Esophagus muscularis mucosa (tissue), 4 donors: ENCODE results near the gene NPIPB9. TPM values are rescaled to one million over a fixed set of nuclear protein-coding genes. Genes with fewer than 3 reads are reported as not detected.
"Not testable (repeated sequence)": the region's sequence is repeated elsewhere in the genome, so short reads cannot be mapped to it uniquely, and the experiment has no call there.

Experiments
- DNase-seq: peaks from one replicate; pipeline ENCODE4 v3.0.0-alpha.2; 2017; ENCODE audit errors: extremely low spot score
- H3K27ac ChIP-seq, 4 donors: fragments of 200-600 bp; sonication (generic); replicated peaks in 1 of 4; 1 replicate in 3 of 4; 2 replicates in 1 of 4; pipeline ENCODE4 v1.5.1; 2016 to 2019; ENCODE audit warnings: mild to moderate bottlenecking in 1 of 4
- H3K27me3 ChIP-seq, 4 donors: fragments of 200-600 bp; sonication (generic); one replicate each; pipeline versions ENCODE4 v1.5.1 to v1.6.0; 2016 to 2019
- H3K36me3 ChIP-seq, 4 donors: fragments of 200-600 bp; sonication (generic); one replicate each; pipeline ENCODE4 v1.5.1; 2016 to 2019
- H3K4me1 ChIP-seq, 4 donors: fragments of 200-600 bp; sonication (generic); one replicate each; pipeline ENCODE4 v1.5.1; 2016 to 2019
- H3K4me3 ChIP-seq, 4 donors: fragments of 200-600 bp; sonication (generic); 1 replicate in 2 of 4; 2 replicates in 2 of 4; pipeline ENCODE4 v1.5.1; 2016 to 2019; ENCODE audit warnings: mild to moderate bottlenecking in 4 of 4, moderate library complexity in 1 of 4
- H3K9me3 ChIP-seq, 4 donors: fragments of 200-600 bp; sonication (generic); 1 replicate in 3 of 4; 2 replicates in 1 of 4; pipeline ENCODE4 v1.5.1; 2016 to 2019
- EP300 ChIP-seq: sonication (generic); formaldehyde crosslinking; IDR thresholded peaks from one replicate; pipeline ENCODE4 v1.6.1; 2017; ENCODE audit warnings: antibody characterized with exemption
- POLR2A ChIP-seq: fragments of 450-650 bp; IDR thresholded peaks from one replicate; pipeline ENCODE4 v1.6.1; 2017; ENCODE audit warnings: antibody characterized with exemption, moderate library complexity, mild to moderate bottlenecking, low read depth
- POLR2AphosphoS5 ChIP-seq, 2 donors: sonication (generic); formaldehyde crosslinking; IDR thresholded peaks; one replicate each; pipeline ENCODE4 v1.6.1; 2017; ENCODE audit warnings: antibody characterized with exemption in 2 of 2
- WGBS: methylation state at CpG from one replicate; pipeline ENCODE4 v1.1.5; 2018; 5-methylcytosine and 5-hydroxymethylcytosine counted together
- intact Hi-C: fragments of 100-400 bp; cut with DNase I; formaldehyde crosslinking; loops from one replicate; pipeline ENCODE4 v1.15.1; 2023
- total RNA-seq, 4 donors: library from RNA; depleted of rRNA; stranded (reverse); fragments of >200 nt; gene quantifications; one replicate each; pipeline versions ENCODE4 v1.1.0 to v1.2.1, GENCODE V29; 2016
- TF ChIP-seq, protein P1 (sequence below), 3 experiments: fragments of 200-600 bp in 2 of 3; fragments of 450-650 bp in 1 of 3; sonication (generic) in 2 of 3; IDR thresholded peaks; one replicate each; pipeline ENCODE4 v1.5.1; 2017 to 2019; ENCODE audit warnings: antibody characterized with exemption in 3 of 3, mild to moderate bottlenecking in 2 of 3, moderate library complexity in 1 of 3

The NPIPB9 gene
- total RNA-seq, 4 donors from 2014 or later: 0.66 to 2.2 (median 1.3) TPM

DNA sequence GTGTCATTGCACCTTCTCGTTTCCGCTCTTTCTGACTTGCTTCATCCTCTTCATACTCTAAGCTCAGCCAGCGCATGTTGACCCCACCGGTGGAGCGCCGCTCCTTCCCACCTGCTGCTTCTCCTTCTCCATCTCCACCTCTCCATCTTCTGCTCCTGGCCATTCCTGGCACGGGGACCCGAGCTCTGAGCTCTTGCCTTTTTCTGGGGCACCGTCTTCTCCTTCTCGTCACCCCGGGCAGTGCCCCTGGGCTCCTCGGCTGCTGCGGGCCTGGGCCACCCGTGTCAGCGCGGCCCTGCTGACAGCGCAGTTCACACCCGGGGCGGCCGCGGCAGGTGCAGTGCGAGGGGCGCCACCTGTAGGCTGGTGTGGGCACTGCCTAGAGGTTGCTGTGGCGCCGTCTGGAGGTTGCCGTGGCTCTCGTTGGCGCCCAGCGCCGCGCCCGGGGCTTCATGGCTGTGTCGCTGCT lies 1.6 kb upstream of the NPIPB9 start:
- H3K4me1 ChIP-seq, H3K36me3 ChIP-seq, H3K27me3 ChIP-seq, H3K9me3 ChIP-seq, intact Hi-C loops, DNase-seq: not testable (repeated sequence)
- TF ChIP-seq, protein P1, sequence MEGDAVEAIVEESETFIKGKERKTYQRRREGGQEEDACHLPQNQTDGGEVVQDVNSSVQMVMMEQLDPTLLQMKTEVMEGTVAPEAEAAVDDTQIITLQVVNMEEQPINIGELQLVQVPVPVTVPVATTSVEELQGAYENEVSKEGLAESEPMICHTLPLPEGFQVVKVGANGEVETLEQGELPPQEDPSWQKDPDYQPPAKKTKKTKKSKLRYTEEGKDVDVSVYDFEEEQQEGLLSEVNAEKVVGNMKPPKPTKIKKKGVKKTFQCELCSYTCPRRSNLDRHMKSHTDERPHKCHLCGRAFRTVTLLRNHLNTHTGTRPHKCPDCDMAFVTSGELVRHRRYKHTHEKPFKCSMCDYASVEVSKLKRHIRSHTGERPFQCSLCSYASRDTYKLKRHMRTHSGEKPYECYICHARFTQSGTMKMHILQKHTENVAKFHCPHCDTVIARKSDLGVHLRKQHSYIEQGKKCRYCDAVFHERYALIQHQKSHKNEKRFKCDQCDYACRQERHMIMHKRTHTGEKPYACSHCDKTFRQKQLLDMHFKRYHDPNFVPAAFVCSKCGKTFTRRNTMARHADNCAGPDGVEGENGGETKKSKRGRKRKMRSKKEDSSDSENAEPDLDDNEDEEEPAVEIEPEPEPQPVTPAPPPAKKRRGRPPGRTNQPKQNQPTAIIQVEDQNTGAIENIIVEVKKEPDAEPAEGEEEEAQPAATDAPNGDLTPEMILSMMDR (IDR thresholded peaks at IDR 0.05): peak in 2 of 3 experiments; percentile 14 to 30
- WGBS: 15% methylated on average over 23 of the region's 33 CpGs
- Histone ChIP-seq H3K27ac (peak overlapping the region in 1 of 4 donors; percentile 43), H3K4me3 (peak overlapping the region in 3 of 4 donors; percentile 24 to 45 (median 41))

DNA sequence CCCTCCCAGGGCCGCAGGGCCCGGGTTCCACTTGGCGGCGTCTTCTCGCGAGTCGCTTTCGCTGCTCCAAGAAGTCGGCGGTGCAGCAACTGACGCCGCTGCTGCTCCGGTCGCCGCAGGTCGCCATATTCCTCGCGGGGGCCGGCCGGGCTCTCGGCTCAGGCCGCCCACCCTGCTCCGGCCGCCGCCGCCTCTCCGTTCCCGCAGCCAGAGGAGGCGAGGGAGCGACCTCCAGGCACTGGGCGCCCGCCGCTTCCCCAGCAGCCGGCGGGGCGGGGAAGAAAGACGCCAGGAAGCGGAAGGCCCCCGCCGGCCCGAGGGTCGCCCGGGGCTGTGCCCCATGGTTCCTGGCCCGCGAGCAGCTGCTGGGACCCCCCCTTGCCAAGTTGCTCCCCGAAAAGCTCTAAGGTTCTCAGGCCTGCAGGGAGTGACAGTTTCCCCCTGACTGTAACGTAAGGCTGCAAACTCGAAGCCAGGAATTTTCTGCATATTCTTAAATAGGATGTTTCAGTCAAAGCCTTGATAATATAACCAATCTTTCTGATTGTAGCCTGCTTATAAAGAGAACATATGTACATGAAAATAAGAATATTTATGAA lies 1.0 kb upstream of the NPIPB9 start:
- not testable (repeated sequence) for H3K27me3 ChIP-seq
- peak overlapping the region in 2 of 4 donors; percentile 24 to 45 for H3K4me3 ChIP-seq

DNA sequence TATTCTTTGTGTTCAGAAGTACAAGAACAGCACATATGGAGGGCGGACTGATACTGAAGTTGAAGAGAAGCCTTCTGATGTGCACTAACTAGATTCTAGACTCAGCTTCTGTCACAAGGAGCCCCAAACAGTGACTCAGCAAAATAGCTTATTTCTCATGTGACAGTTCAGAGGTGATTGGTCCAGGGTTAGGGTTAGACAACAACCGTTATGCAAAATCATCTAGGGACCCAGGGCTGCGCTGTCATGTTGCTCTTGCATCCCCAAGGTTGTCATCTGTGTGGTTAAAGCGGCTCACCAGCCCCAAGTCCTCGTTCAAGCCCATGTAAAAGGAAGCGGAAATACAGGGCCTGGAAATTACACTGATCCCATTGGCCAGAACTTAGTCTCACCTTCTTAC lies 30.1 kb downstream of the NPIPB9 start:
- H3K4me3 ChIP-seq, H3K9me3 ChIP-seq, H3K4me1 ChIP-seq, DNase-seq, H3K36me3 ChIP-seq, H3K27me3 ChIP-seq, H3K27ac ChIP-seq, intact Hi-C loops: not testable (repeated sequence)
- no CpG with 5 or more reads among the region's 6 CpGs for WGBS

More for the DNA sequence above, 1.0 kb upstream of the NPIPB9 start:
- H3K4me1 ChIP-seq, DNase-seq, H3K9me3 ChIP-seq, intact Hi-C loops, H3K36me3 ChIP-seq, H3K27ac ChIP-seq: not testable (repeated sequence)
- no CpG with 5 or more reads among the region's 48 CpGs for WGBS

DNA sequence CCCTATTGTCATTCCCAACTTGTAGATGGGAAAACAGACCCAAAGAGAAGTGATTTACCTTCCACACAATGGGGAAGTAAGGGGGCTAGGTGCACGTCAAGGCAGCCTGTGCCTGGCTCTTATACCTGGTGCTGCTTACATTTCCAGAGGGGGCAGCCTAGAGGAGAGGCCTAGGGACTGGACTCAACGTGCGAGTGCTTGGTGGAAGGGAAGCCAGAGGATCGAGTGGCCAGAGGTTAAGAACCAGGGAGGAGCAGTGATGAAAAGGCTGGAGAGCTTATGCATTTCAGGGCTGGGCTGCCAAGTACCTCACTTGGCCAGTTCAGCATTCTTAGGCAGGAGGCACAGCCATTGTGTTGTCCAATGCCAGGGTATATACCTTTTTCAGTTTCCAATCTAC lies 30.8 kb downstream of the NPIPB9 start:
- H3K9me3 ChIP-seq, DNase-seq, H3K4me1 ChIP-seq, H3K27me3 ChIP-seq, H3K36me3 ChIP-seq, H3K4me3 ChIP-seq, H3K27ac ChIP-seq, intact Hi-C loops: not testable (repeated sequence)
- no CpG with 5 or more reads among the region's 4 CpGs for WGBS

DNA sequence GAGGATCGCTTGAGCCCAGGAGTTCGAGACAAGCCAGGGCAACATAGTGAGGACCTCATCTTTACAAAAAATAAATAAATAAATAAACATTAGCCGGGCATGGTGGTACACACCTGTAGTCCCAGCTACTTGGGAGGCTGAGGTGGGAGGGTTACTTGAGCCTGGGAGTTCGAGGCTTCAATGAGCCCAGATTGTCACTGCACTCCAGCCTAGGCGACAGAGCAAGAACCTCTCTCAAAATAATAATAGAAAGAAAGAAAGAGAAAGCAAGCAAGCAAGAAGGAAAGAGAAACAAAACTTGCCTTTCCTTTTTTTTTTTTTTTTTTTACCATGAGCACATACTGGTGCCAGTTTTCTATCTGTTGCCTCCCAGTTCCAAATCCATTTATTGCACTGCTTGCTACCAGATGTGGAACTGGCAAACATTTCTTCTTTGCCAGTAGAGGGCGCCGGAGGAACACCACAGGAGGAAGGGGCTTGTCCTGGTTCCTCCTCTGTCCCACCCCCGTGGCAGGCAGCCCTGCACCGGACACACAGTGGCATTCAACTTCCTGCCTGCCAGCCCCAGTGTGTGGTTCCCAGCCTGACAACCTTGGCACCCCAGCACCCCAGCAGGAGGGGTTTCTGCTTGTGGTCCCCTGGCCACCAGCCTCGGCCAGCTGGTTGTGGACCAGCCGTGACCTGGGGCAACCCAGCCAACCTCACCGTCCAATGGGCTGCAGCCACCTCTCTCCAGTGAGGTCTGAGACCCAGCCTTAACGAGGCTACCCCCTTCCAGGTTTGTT lies 50.8 kb downstream of the NPIPB9 start:
- 56% methylated on average over 3 of the region's 13 CpGs for WGBS
- H3K36me3 ChIP-seq, H3K4me1 ChIP-seq, H3K9me3 ChIP-seq, H3K27ac ChIP-seq, DNase-seq, H3K27me3 ChIP-seq, intact Hi-C loops: not testable (repeated sequence)
- TF ChIP-seq, protein P1 (IDR thresholded peaks at IDR 0.05): peak in 2 of 3 experiments; percentile 25 to 54
- H3K4me3 ChIP-seq: peak overlapping the region in 2 of 4 donors; percentile 22 to 31

DNA sequence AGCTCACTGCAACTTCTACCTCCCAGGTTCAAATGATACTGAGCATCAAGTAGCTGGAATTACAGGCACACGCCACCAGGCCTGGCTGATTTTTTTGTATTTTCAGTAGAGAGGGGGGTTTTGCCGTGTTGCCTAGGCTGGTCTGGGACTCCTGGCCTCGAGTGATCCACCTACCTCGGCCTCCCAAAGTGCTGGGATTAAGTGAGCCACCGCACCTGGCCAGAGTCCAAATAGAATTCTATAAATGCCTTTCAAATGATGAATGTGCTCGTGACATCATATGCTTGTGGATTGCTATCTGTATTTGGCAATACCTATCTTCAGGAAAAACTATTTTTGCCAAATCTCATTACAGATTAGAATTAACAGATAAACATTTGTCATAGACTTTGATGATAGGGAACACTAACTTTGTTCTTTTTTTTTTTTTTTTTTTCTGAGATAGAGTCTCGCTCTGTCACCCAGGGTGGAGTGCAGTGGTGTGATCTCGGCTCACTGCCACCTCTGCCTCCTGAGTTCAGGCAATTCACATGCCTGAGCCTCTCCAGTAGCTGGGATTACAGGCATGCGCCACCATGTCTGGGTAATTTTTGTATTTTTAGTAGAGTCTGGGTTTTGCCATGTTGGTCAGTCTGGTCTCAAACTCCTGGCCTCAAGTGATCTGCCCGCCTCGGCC lies 56.0 kb downstream of the NPIPB9 start:
- H3K27ac ChIP-seq, H3K36me3 ChIP-seq, H3K27me3 ChIP-seq, H3K4me3 ChIP-seq, intact Hi-C loops, DNase-seq, H3K4me1 ChIP-seq, H3K9me3 ChIP-seq: not testable (repeated sequence)
- no CpG with 5 or more reads among the region's 11 CpGs for WGBS

DNA sequence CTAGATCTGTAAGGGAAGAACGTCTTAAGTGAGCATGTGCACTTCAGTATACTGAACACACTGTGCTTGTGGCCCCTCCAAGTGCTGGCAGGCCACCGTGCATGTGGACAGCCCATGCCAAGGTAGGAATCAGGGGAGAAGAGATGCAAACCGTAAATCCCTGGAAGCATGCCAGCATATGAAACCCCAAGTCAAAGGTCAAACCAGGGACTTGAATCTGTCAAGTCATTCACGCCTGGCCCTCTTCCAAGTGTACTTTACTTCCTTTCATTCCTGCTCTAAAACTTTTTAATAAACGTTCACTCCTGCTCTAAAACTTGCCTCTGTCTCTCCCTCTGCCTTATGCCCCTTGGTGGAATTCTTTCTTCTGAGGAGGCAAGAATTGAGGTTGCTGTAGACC lies 68.4 kb downstream of the NPIPB9 start:
- 77% methylated on average over 5 of the region's 5 CpGs for WGBS
- Histone ChIP-seq H3K27me3 (no peaks in the 10 kb centered on the region), H3K27ac (no peak overlapping the region), H3K4me3 (no peak overlapping the region), H3K36me3 (peaks cover 0 to 7% (median 2%) of the 10 kb centered on the region in 4 donors), H3K9me3 (peaks cover 0 to 3% (median 0%) of the 10 kb centered on the region in 4 donors), H3K4me1 (peaks cover 8 to 16% (median 14%) of the 10 kb centered on the region in 4 donors)
- TF ChIP-seq EP300 (no peak), POLR2A (no peak), POLR2AphosphoS5 (IDR thresholded peaks at IDR 0.05) (no peak)
- TF ChIP-seq, protein P1 (IDR thresholded peaks at IDR 0.05): no peak
- intact Hi-C loops: loop anchor here (5.0 kb wide), 2 partner anchors 42 to 127 kb away; partner anchors contain the start of gene SH2B1
- no peak for DNase-seq

DNA sequence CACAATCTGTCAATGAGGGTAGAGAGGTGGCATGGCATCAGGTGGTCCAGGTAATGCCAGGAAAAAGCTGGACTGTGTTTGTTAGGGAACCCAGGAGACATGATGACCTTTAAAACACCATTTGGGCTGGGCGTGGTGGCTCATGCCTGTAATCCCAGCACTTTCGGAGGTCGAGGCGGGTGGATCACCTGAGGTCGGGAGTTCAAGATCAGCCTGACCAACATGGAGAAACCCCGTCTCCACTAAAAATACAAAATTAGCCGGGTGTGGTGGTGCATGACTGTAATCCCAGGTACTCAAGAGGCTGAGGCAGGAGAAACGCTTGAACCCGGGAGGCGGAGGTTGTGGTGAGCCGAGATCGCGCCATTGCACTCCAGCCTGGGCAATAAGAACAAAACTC lies 69.0 kb downstream of the NPIPB9 start:
- 94% methylated on average over 13 of the region's 13 CpGs for WGBS
- peaks cover 0 to 12% (median 6%) of the 10 kb centered on the region in 4 donors for H3K36me3 ChIP-seq
- H3K9me3 ChIP-seq, H3K27me3 ChIP-seq, H3K4me3 ChIP-seq, H3K27ac ChIP-seq, DNase-seq: not testable (repeated sequence)
- peaks cover 14 to 21% (median 19%) of the 10 kb centered on the region in 4 donors for H3K4me1 ChIP-seq
- intact Hi-C loops: loop anchor here (5.0 kb wide), 2 partner anchors 42 to 127 kb away; partner anchors contain the start of gene SH2B1
